GM19463 (cell line): Measurements from ENCODE around the gene RIOK3.

Experiments used
- ATAC-seq: cut with Tn5 transposase; IDR thresholded peaks from one replicate; pipeline ENCODE4 v1.9.1; 2021; ENCODE audit warnings: mild to moderate bottlenecking, moderate library complexity; ENCODE audit not compliant: unreplicated experiment

Gene RIOK3

DNA sequence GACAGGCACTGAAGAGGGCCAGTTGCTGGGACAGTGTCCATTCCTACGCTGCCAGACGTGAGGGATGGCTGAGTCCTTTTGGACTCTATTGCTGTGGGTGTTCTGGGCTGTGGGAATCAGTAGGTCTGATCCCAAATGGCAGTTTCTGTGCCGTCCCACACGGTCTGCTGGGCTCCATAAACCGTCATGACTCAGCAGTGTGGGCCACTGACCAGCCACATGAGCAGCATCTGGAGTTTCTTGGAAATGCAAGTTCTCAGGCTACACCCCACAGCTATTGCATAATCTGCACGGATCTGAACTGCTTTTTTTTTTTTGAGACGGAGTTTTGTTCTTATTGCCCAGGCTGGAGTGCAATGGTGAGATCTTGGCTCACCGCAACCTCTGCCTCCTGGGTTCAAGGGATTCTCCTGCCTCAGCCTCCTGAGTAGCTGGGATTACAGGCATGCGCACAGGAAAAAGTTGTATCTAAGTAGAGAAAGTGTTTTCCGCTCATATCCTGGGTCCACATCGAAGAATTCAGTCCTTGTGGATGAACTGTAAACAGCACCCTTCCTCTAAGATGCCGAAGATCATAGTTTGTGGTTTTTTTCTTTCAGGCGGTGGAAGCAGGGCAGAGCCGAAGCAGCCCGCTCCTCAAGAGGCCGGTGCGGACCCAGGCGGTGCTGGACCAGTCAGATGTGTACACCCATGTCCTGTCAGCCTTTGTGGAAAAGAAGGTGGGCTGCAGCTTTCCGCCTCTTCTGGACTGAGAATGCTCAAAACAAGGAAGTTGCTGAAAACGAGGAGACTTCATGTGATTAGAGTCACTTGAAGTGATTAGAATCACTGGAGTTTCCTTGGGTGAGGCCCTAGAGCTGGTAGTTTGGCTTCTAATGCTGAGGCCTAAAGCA is 75.7 kb downstream of the RIOK3 start:
- ATAC-seq: no peak

DNA sequence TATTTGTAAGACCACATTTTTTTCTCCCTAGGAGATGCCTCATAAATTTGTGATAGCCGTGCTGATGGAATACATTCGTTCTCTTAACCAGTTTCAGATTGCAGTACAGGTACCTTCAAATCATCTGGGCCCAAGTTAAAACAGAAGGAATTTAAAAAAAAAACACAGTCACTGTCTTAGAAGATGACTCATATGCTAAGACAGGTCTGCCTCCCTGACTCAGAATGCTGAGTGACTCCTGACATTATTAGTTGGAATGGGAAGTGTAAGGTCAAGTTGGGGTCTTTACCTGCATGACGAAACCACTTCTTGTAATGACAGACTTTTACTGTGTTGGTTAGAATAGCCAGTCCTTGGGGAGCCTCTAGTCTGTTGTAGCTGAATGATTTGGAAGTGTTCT is 76.5 kb downstream of the RIOK3 start:
- no peak for ATAC-seq

DNA sequence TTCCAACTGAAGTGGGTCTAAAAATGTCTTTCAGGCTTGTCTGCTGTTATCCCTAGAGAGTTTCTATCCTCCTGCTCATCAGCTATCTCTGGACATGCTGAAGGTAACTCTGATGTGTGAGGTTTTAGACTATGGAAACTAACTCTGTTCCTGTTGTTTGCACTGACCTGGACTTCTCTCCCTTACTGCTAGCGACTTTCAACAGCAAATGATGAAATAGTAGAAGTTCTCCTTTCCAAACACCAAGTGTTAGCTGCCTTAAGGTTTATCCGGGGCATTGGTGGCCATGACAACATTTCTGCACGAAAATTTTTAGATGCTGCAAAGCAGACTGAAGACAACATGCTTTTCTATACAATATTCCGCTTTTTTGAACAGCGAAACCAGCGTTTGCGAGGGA is 77.1 kb downstream of the RIOK3 start:
- ATAC-seq: no peak

DNA sequence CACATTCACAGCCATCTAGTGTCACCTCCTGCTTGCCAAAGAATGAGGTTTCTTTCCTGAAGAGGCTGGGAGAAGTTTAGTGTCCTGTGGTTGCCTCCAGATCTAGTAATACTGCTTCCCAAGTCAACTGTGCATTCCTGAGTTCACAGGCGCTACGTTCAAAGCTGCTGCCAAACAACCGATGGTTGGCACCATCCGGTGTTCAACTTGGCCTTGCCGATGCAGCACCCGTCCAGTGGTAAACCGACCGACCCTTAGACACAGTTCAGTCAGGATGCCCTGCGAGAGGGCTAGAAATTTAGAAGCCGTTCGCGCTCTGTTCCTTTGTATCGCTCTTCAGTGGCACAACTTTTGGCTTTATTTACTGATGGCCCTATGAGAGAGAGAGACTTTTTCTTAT is 78.8 kb downstream of the RIOK3 start:
- ATAC-seq: no peak
